ENCODE data around the gene SPRTN. TPM values are rescaled to one million over a fixed set of nuclear protein-coding genes. Genes with fewer than 3 reads are reported as not detected.
A peak's percentile ranks its signal among the peaks of the same experiment; 100 is the strongest.

Gene SPRTN
- total and polyA plus RNA-seq, 2 of the 8 experiments (the other 6 are each of a cell fraction or from before 2014, with no cell fraction given) = 6.6 to 15.1 TPM

GRCh38 chr1:231332761-231333160 is 5.3 kb upstream of the SPRTN start:
- TF ChIP-seq KDM4A (IDR thresholded peaks at IDR 0.05; ENCODE audit: low read depth, low read length, severe bottlenecking) (no peak), BCL11A (IDR thresholded peaks at IDR 0.05; ENCODE audit: low read depth in 2 of 2, low read length in 2 of 2) (no peak), CHD1 (IDR thresholded peaks at IDR 0.05; ENCODE audit: low read depth, low read length) (no peak), KDM1A (IDR thresholded peaks at IDR 0.05; ENCODE audit: borderline replicate concordance, low read length) (no peak), YY1 (IDR thresholded peaks at IDR 0.05; ENCODE audit: low read depth, low read length) (no peak), CREB1 (IDR thresholded peaks at IDR 0.05) (no peak)
- WGBS, 2 experiments (ENCODE audit: extremely low coverage in 1 of 2, insufficient coverage in 1 of 2, insufficient read length in 1 of 2, insufficient replicate concordance in 2 of 2, low coverage in 1 of 2, low lambda C conversion rate in 2 of 2, missing lambda C conversion rate in 1 of 2) = 83% methylated on average over 1 of the region's 1 CpG; no CpG with 5 or more reads in 1 of the 2 experiments
- FAIRE-seq = no peak

More at GRCh38 chr1:231332761-231333160, 5.3 kb upstream of the SPRTN start:
- ChIA-PET POLR2A (ENCODE audit: partially characterized antibody) (no interaction called here), CTCF (ENCODE audit: partially characterized antibody) (no interaction called here)
- no peak for DNase-seq (ENCODE audit: low read depth in 1 of 2, low spot score in 2 of 2)
- Histone ChIP-seq H3K4me2 (ENCODE audit: insufficient read depth in 1 of 2, low read depth in 2 of 2, low read length in 2 of 2) (no peak overlapping the region), H2AK5ac (ENCODE audit: low read depth, low read length) (no peak overlapping the region), H2BK20ac (ENCODE audit: low read length) (no peak overlapping the region), H3K36me3 (ENCODE audit: control insufficient read depth in 2 of 4, insufficient read depth in 4 of 4, low read length in 3 of 4) (0 out of 8 replicates have a peak, but pooled peaks cover 0 to 3% (median 0%) of the 10 kb centered on the region in 4 experiments), H3K56ac (replicated peaks; ENCODE audit: insufficient read length, low read depth, low read length) (no peak overlapping the region), H3K27ac (ENCODE audit: low read depth, low read length) (no peak overlapping the region), H3K79me1 (ENCODE audit: low read depth, low read length) (peaks cover 8% of the 10 kb centered on the region; the same call in 1 of the 2 replicates), H3K14ac (ENCODE audit: insufficient read length) (no peak overlapping the region), H4K8ac (ENCODE audit: extremely low read depth, insufficient read depth, low read length) (no peak overlapping the region), H3K23ac (ENCODE audit: insufficient read length) (no peak overlapping the region), H3K18ac (ENCODE audit: extremely low read depth, low read length) (no peak overlapping the region), H2BK120ac (replicated peaks; ENCODE audit: low read depth, low read length) (no peak overlapping the region), H2AFZ (ENCODE audit: low read length) (no peak overlapping the region), H3K79me2 (ENCODE audit: control insufficient read depth in 1 of 2, insufficient read depth in 2 of 2, low read length in 2 of 2) (peaks cover 13 to 44% of the 10 kb centered on the region in 2 experiments), H4K20me1 (replicated peaks in 1 of 2; ENCODE audit: control insufficient read depth in 1 of 2, insufficient read depth in 2 of 2, low read length in 2 of 2) (peaks cover 6% of the 10 kb centered on the region in 2 experiments), H4K91ac (replicated peaks; ENCODE audit: insufficient read length, low read length) (no peak overlapping the region), H3K9me3 (ENCODE audit: insufficient read depth in 2 of 2, low read depth in 1 of 2, low read length in 1 of 2) (no peaks in the 10 kb centered on the region), H3K9ac (replicated peaks in 1 of 4; ENCODE audit: extremely low read depth in 1 of 4, low read depth in 3 of 4, low read length in 3 of 4) (no peak overlapping the region), H3K23me2 (ENCODE audit: low read depth, low read length) (peaks cover 15% of the 10 kb centered on the region), H4K5ac (ENCODE audit: insufficient read length, low read depth, low read length) (no peak overlapping the region), H2BK15ac (ENCODE audit: low read length) (no peak overlapping the region), H2BK5ac (ENCODE audit: low read depth, low read length) (no peak overlapping the region), H3K27me3 (replicated peaks in 1 of 4; ENCODE audit: control insufficient read depth in 3 of 4, extremely low read depth in 1 of 4, insufficient read depth in 3 of 4, low read length in 3 of 4) (no peaks in the 10 kb centered on the region), H3K4ac (replicated peaks; ENCODE audit: insufficient read length, low read depth, low read length) (no peak overlapping the region), H3K4me1 (replicated peaks in 1 of 4; ENCODE audit: control insufficient read depth in 3 of 4, insufficient read depth in 4 of 4, low read length in 3 of 4) (peaks cover 2 to 13% (median 5%) of the 10 kb centered on the region in 4 experiments), H2BK12ac (ENCODE audit: low read depth, low read length) (no peak overlapping the region), H3K4me3 (ENCODE audit: extremely low read depth in 1 of 4, insufficient read depth in 2 of 4, low read depth in 3 of 4, low read length in 4 of 4) (peak overlapping the region in 1 of 4 experiments; percentile 56; a peak in 1 of 8 replicates)
